GM23248 (cell line): ENCODE results near the gene SEPTIN10. TPM values are rescaled to one million over a fixed set of nuclear protein-coding genes. Genes with fewer than 3 reads are reported as not detected.

Experiments used
- DNase-seq: peaks from one replicate; pipeline ENCODE4 v3.0.0-alpha.2; 2015
- H2AFZ ChIP-seq: fragments of 200-600 bp; sonication (generic); 2 replicates; pipeline ENCODE4 v1.6.1; 2016; ENCODE audit warnings: antibody characterized with exemption
- H3F3A ChIP-seq: fragments of 200-600 bp; sonication (generic); 2 replicates; pipeline ENCODE4 v1.6.1; 2016; ENCODE audit warnings: mild to moderate bottlenecking, antibody characterized with exemption, mixed run types; ENCODE audit not compliant: insufficient read depth
- H3K27ac ChIP-seq: fragments of 200-600 bp; sonication (generic); 2 replicates; pipeline ENCODE4 v1.5.1; 2016; ENCODE audit warnings: mild to moderate bottlenecking
- H3K27me3 ChIP-seq: fragments of 200-600 bp; sonication (generic); replicated peaks from 2 replicates; pipeline ENCODE4 v1.6.1; 2016; ENCODE audit warnings: mild to moderate bottlenecking; ENCODE audit not compliant: insufficient read depth
- H3K36me3 ChIP-seq: fragments of 200-600 bp; sonication (generic); 2 replicates; pipeline ENCODE4 v1.6.1; 2016; ENCODE audit warnings: low read depth, mild to moderate bottlenecking
- H3K4me1 ChIP-seq: fragments of 200-600 bp; sonication (generic); 2 replicates; pipeline ENCODE4 v1.6.1; 2016; ENCODE audit warnings: mild to moderate bottlenecking; ENCODE audit not compliant: insufficient read depth
- H3K4me2 ChIP-seq: fragments of 200-600 bp; sonication (generic); one replicate; pipeline ENCODE4 v1.6.1; 2016; ENCODE audit warnings: mild to moderate bottlenecking; ENCODE audit not compliant: unreplicated experiment
- H3K4me3 ChIP-seq: fragments of 200-600 bp; sonication (generic); 2 replicates; pipeline ENCODE4 v1.5.1; 2016; ENCODE audit warnings: mild to moderate bottlenecking
- H3K79me2 ChIP-seq: fragments of 200-600 bp; sonication (generic); 2 replicates; pipeline ENCODE4 v1.6.1; 2016; ENCODE audit warnings: mild to moderate bottlenecking; ENCODE audit not compliant: insufficient read depth
- H3K9ac ChIP-seq: fragments of 200-600 bp; sonication (generic); 2 replicates; pipeline ENCODE4 v1.6.1; 2016; ENCODE audit warnings: mild to moderate bottlenecking
- H3K9me2 ChIP-seq: fragments of 200-600 bp; sonication (generic); 2 replicates; pipeline ENCODE4 v1.6.1; 2016; ENCODE audit warnings: mixed run types, mild to moderate bottlenecking, moderate library complexity; ENCODE audit not compliant: insufficient read depth
- H3K9me3 ChIP-seq: fragments of 200-600 bp; sonication (generic); one replicate; pipeline ENCODE4 v1.6.1; 2017; ENCODE audit warnings: low read depth
- H4K20me1 ChIP-seq: fragments of 200-600 bp; sonication (generic); 2 replicates; pipeline ENCODE4 v1.6.0; 2016; ENCODE audit not compliant: insufficient read depth
- EZH2 ChIP-seq: fragments of 200-600 bp; sonication (generic); IDR thresholded peaks from 2 replicates; pipeline ENCODE4 v1.6.1; 2018; ENCODE audit warnings: antibody characterized with exemption, mild to moderate bottlenecking; ENCODE audit not compliant: insufficient read depth, poor library complexity, severe bottlenecking
- EZH2phosphoT487 ChIP-seq: fragments of 200-600 bp; sonication (generic); IDR thresholded peaks from 2 replicates; pipeline ENCODE4 v1.6.1; 2018; ENCODE audit warnings: antibody characterized with exemption, moderate library complexity, mild to moderate bottlenecking, low read depth; ENCODE audit not compliant: insufficient read depth
- WGBS, 2 experiments: methylation state at CpG; one replicate each; pipeline ENCODE4 v1.1.6; 2015 to 2017; ENCODE audit warnings: low lambda C conversion rate in 2 of 2, low coverage in 1 of 2; ENCODE audit errors: missing lambda C conversion rate in 2 of 2; 5-methylcytosine and 5-hydroxymethylcytosine counted together
- in situ Hi-C: fragments of 300-500 bp; cut with MboI; formaldehyde crosslinking; loops from 2 replicates; pipeline ENCODE4 v1.15.0; 2020
- polyA plus RNA-seq: library from polyadenylated mRNA; unstranded; fragments of >200 nt; fragmentation: Nextera tagmentation; extraction: Ambion mirVana; gene quantifications from 2 replicates; pipeline ENCODE4 v1.2.1, GENCODE V29; 2016
- total RNA-seq: library from RNA; depleted of rRNA; stranded (reverse); fragments of >200 nt; shearing (Covaris generic); gene quantifications from 2 replicates; pipeline ENCODE4 v1.2.3, GENCODE V29; 2014

The SEPTIN10 gene
- total and polyA plus RNA-seq, 2 experiments from 2014 or later, result 142 to 152 TPM

- in situ Hi-C loops, result no loop called here
- Histone ChIP-seq H3F3A (peaks cover 9% of the 10 kb centered on the region; the same call in 1 of the 2 replicates), H4K20me1 (no peaks in the 10 kb centered on the region), H3K4me2 (no peak overlapping the region), H3K36me3 (no peaks in the 10 kb centered on the region), H3K4me1 (peaks cover 10% of the 10 kb centered on the region), H3K27me3 (0 out of 2 replicates have a peak, but pooled peaks cover under 1% of the 10 kb centered on the region), H2AFZ (no peak overlapping the region), H3K9ac (no peak overlapping the region), H3K27ac (no peak overlapping the region), H3K9me3 (no peaks in the 10 kb centered on the region), H3K4me3 (no peak overlapping the region), H3K9me2 (no peaks in the 10 kb centered on the region), H3K79me2 (no peaks in the 10 kb centered on the region)
- TF ChIP-seq EZH2 (no peak), EZH2phosphoT487 (no peak)
- 78% methylated on average over 20 of the region's 20 CpGs for WGBS, 2 experiments
- peak; percentile 50 for DNase-seq
These were observed 97.2 kb downstream of the SEPTIN10 start for GRCh38 chr2:109516445-109517117.

- no peak overlapping the region for H3K4me3 ChIP-seq
- H3K9ac ChIP-seq, result peak overlapping the region; percentile 78; the same call in 1 of the 2 replicates
These were observed 98.9 kb downstream of the SEPTIN10 start for GRCh38 chr2:109514857-109515256.

GRCh38 chr2:109513749-109514588, 99.8 kb downstream of the SEPTIN10 start:
- Histone ChIP-seq H3K9ac (peak overlapping the region; percentile 78), H3F3A (peaks cover 9% of the 10 kb centered on the region; the same call in 1 of the 2 replicates), H3K4me1 (peaks cover 10% of the 10 kb centered on the region), H3K4me3 (peak overlapping the region; percentile 46; the same call in 1 of the 2 replicates), H3K27ac (peak overlapping the region; percentile 80), H3K79me2 (no peaks in the 10 kb centered on the region), H2AFZ (peak overlapping the region; percentile 70), H4K20me1 (no peaks in the 10 kb centered on the region), H3K9me2 (no peaks in the 10 kb centered on the region), H3K27me3 (no peaks in the 10 kb centered on the region), H3K4me2 (peak overlapping the region; percentile 57), H3K36me3 (no peaks in the 10 kb centered on the region), H3K9me3 (no peaks in the 10 kb centered on the region)
- no peak for TF ChIP-seq EZH2phosphoT487
- no peak for TF ChIP-seq EZH2
- WGBS, 2 experiments, result 15 to 17% methylated on average over 20 of the region's 20 CpGs
- peak; percentile 97 for DNase-seq
- in situ Hi-C loops, result no loop called here

More at GRCh38 chr2:109514857-109515256, 98.9 kb downstream of the SEPTIN10 start:
- Histone ChIP-seq H3K9me2 (no peaks in the 10 kb centered on the region), H3F3A (peaks cover 9% of the 10 kb centered on the region; the same call in 1 of the 2 replicates), H2AFZ (no peak overlapping the region), H3K4me1 (peaks cover 10% of the 10 kb centered on the region), H3K4me2 (no peak overlapping the region), H3K79me2 (no peaks in the 10 kb centered on the region), H4K20me1 (no peaks in the 10 kb centered on the region), H3K27ac (no peak overlapping the region), H3K36me3 (no peaks in the 10 kb centered on the region), H3K9me3 (no peaks in the 10 kb centered on the region), H3K27me3 (no peaks in the 10 kb centered on the region)
- DNase-seq, result no peak
- WGBS, 2 experiments, result 97 to 99% methylated on average over 5 of the region's 5 CpGs
- TF ChIP-seq EZH2phosphoT487 (no peak), EZH2 (no peak)
- in situ Hi-C loops, result no loop called here

- H3K4me3 ChIP-seq, result no peak overlapping the region
- WGBS, 2 experiments, result 86 to 90% methylated on average over 5 of the region's 5 CpGs
- peak overlapping the region; percentile 78; the same call in 1 of the 2 replicates for H3K9ac ChIP-seq
- H3K27ac ChIP-seq, result no peak overlapping the region
- peaks cover 10% of the 10 kb centered on the region for H3K4me1 ChIP-seq
- no peaks in the 10 kb centered on the region for H3K9me3 ChIP-seq
- no peaks in the 10 kb centered on the region for H3K9me2 ChIP-seq
- H4K20me1 ChIP-seq, result no peaks in the 10 kb centered on the region
- peaks cover 9% of the 10 kb centered on the region; the same call in 1 of the 2 replicates for H3F3A ChIP-seq
- in situ Hi-C loops, result no loop called here
- no peaks in the 10 kb centered on the region for H3K79me2 ChIP-seq
- H3K27me3 ChIP-seq, result no peaks in the 10 kb centered on the region
- H3K36me3 ChIP-seq, result no peaks in the 10 kb centered on the region
- H3K4me2 ChIP-seq, result no peak overlapping the region
- TF ChIP-seq EZH2 (no peak), EZH2phosphoT487 (no peak)
- no peak overlapping the region for H2AFZ ChIP-seq
- no peak for DNase-seq
These were observed 100.5 kb downstream of the SEPTIN10 start for GRCh38 chr2:109513230-109513629.
